Endothelial cell of umbilical vein (primary cell): ENCODE results near the gene RNF151. TPM values are rescaled to one million over a fixed set of nuclear protein-coding genes. Genes with fewer than 3 reads are reported as not detected.
A peak's percentile ranks its signal among the peaks of the same experiment; 100 is the strongest.

Experiments
- BruUV-seq: library from RNA; stranded (reverse); fragments of 400-500 nt; replicated peaks from 2 replicates; lab custom pipeline; 2021; lab: Mats Ljungman, UMichigan
- CTCF ChIA-PET: fragments of 300-600, 350-600 bp; sonication (Branson Sonifier 250); formaldehyde crosslinking; loops from one replicate; lab custom pipeline; 2021; ENCODE audit warnings: antibody characterized with exemption, inconsistent platforms; lab: Charles Lee
- POLR2A ChIA-PET: fragments of 300-600, 350-600 bp; sonication (Branson Sonifier 250); formaldehyde crosslinking; loops from one replicate; lab custom pipeline; 2021; ENCODE audit warnings: antibody characterized with exemption, inconsistent platforms; lab: Charles Lee
- DNase-seq: peaks from one replicate; pipeline ENCODE4 v3.0.0-alpha.2; 2011; ENCODE audit warnings: low read depth, low spot score
- FAIRE-seq: peaks from 2 replicates; lab custom pipeline; 2011; peaks lifted over from hg19 to GRCh38; lab: Jason Lieb, UNC
- H2AFZ ChIP-seq: 2 replicates; pipeline ENCODE4 v1.6.0; 2012; ENCODE audit warnings: low read depth, low read length, control low read depth, inconsistent platforms
- H3K27ac ChIP-seq: 2 replicates; pipeline ENCODE4 v1.5.1; 2011; ENCODE audit warnings: low read depth, mild to moderate bottlenecking, control low read depth, low read length, moderate library complexity; ENCODE audit not compliant: insufficient read depth
- H3K27me3 ChIP-seq, 2 experiments: 2 replicates each; pipeline versions ENCODE4 v1.6.0 to v1.6.1; 2011; ENCODE audit warnings: low read length in 2 of 2, mixed read lengths in 1 of 2; ENCODE audit not compliant: control insufficient read depth in 2 of 2, insufficient read depth in 2 of 2
- H3K36me3 ChIP-seq, 2 experiments: 2 replicates in 1 of 2; 3 replicates in 1 of 2; pipeline ENCODE4 v1.5.1; 2011; ENCODE audit warnings: low read length in 2 of 2, mild to moderate bottlenecking in 1 of 2, moderate library complexity in 1 of 2; ENCODE audit not compliant: control insufficient read depth in 2 of 2, insufficient read depth in 2 of 2; ENCODE audit errors: extremely low read depth in 1 of 2
- H3K4me1 ChIP-seq: 3 replicates; pipeline ENCODE4 v1.5.1; 2011; ENCODE audit warnings: mild to moderate bottlenecking, low read length; ENCODE audit not compliant: control insufficient read depth, insufficient read depth; ENCODE audit errors: extremely low read depth
- H3K4me2 ChIP-seq: 2 replicates; pipeline ENCODE4 v1.6.1; 2011; ENCODE audit warnings: low read length, control low read depth, mixed read lengths; ENCODE audit not compliant: insufficient read depth
- H3K4me3 ChIP-seq, 3 experiments: fragments of 200-600 bp in 1 of 3; sonication (generic), shearing (Covaris generic) in 1 of 3; replicated peaks in 1 of 3; 2 replicates each; pipeline ENCODE4 v1.5.1; 2011 to 2016; ENCODE audit warnings: control low read depth in 3 of 3, low read length in 3 of 3, mild to moderate bottlenecking in 2 of 3, inconsistent platforms in 1 of 3, low read depth in 1 of 3, moderate library complexity in 1 of 3; ENCODE audit not compliant: insufficient read depth in 1 of 3
- H3K79me2 ChIP-seq: 2 replicates; pipeline ENCODE4 v1.6.0; 2012; ENCODE audit warnings: low read length, inconsistent platforms; ENCODE audit not compliant: control insufficient read depth, insufficient read depth
- H3K9ac ChIP-seq: replicated peaks from 2 replicates; pipeline ENCODE3; 2011; ENCODE audit warnings: low read length, control low read depth; ENCODE audit not compliant: insufficient read depth; ENCODE audit errors: extremely low read depth
- H3K9me1 ChIP-seq: replicated peaks from 3 replicates; pipeline ENCODE4 v1.6.0; 2011; ENCODE audit warnings: mild to moderate bottlenecking, low read length; ENCODE audit not compliant: control insufficient read depth, insufficient read depth; ENCODE audit errors: extremely low read depth
- H3K9me3 ChIP-seq: replicated peaks from 2 replicates; pipeline ENCODE4 v1.5.1; 2012; ENCODE audit warnings: low read length, inconsistent platforms; ENCODE audit not compliant: control insufficient read depth, insufficient read depth
- H4K20me1 ChIP-seq: replicated peaks from 2 replicates; pipeline ENCODE3; 2011; ENCODE audit warnings: mild to moderate bottlenecking, low read length; ENCODE audit not compliant: control insufficient read depth, insufficient read depth; ENCODE audit errors: extremely low read depth
- EZH2 ChIP-seq: IDR thresholded peaks from 2 replicates; pipeline ENCODE4 v1.6.1; 2012; ENCODE audit warnings: borderline replicate concordance, low read depth, mild to moderate bottlenecking, moderate library complexity, low read length, inconsistent platforms; ENCODE audit not compliant: severe bottlenecking
- FOS ChIP-seq: IDR thresholded peaks from 2 replicates; pipeline ENCODE4 v1.6.1; 2011; ENCODE audit warnings: mild to moderate bottlenecking, low read length, moderate library complexity, borderline replicate concordance; ENCODE audit not compliant: insufficient read depth
- GATA2 ChIP-seq: IDR thresholded peaks from 2 replicates; pipeline ENCODE4 v1.7.0; 2011; ENCODE audit warnings: low read depth, mild to moderate bottlenecking, moderate library complexity, mixed read lengths, low read length; ENCODE audit not compliant: insufficient read length, insufficient read depth
- JUN ChIP-seq: IDR thresholded peaks from 2 replicates; pipeline ENCODE4 v1.6.1; 2011; ENCODE audit warnings: borderline replicate concordance, low read depth; ENCODE audit not compliant: insufficient read length, insufficient read depth
- MYC ChIP-seq: IDR thresholded peaks from one replicate; pipeline ENCODE4 v1.6.1; 2011; ENCODE audit warnings: mild to moderate bottlenecking, low read depth, low read length
- POLR2A ChIP-seq: IDR thresholded peaks from 2 replicates; pipeline ENCODE4 v1.6.1; 2012; ENCODE audit warnings: low read depth, mild to moderate bottlenecking, control low read depth, low read length
- POLR2AphosphoS5 ChIP-seq: IDR thresholded peaks from 2 replicates; pipeline ENCODE4 v1.6.1; 2012; ENCODE audit warnings: low read depth, mild to moderate bottlenecking, control low read depth, low read length, moderate library complexity; ENCODE audit not compliant: insufficient read depth
- dilution Hi-C: fragments of 300-500 bp; cut with MboI; formaldehyde crosslinking; loops from one replicate; pipeline ENCODE4 v1.15.0; 2019; ENCODE audit warnings: low sequenced_read_pairs; ENCODE audit not compliant: extremely low pct_ligation_motif_present
- intact Hi-C: fragments of 100-400 bp; cut with micrococcal nuclease; formaldehyde crosslinking; loops from one replicate; pipeline ENCODE4 v1.10.0; 2022
- polyA plus RNA-seq, 4 experiments: library from polyadenylated mRNA; depleted of rRNA in 3 of 4; stranded (reverse) in 3 of 4; unstranded in 1 of 4; fragments of >200 nt; gene quantifications; 2 replicates each; pipeline versions ENCODE4 v1.2.1 to v1.2.3, GENCODE V29; 2011 to 2012; ENCODE audit warnings: missing spikeins in 1 of 4
- total RNA-seq: library from RNA; stranded (reverse); gene quantifications from 2 replicates; pipeline ENCODE4 v1.2.3, GENCODE V29; 2021
- TF ChIP-seq, protein P1 (sequence below), 2 donors: IDR thresholded peaks; 1 replicate in 1 of 2; 2 replicates in 1 of 2; pipeline ENCODE4 v1.5.1; 2011; ENCODE audit warnings: low read length in 2 of 2, mild to moderate bottlenecking in 2 of 2, moderate library complexity in 2 of 2, control low read depth in 1 of 2, inconsistent platforms in 1 of 2, low read depth in 1 of 2; ENCODE audit not compliant: insufficient read depth in 1 of 2; ENCODE audit errors: extremely low read depth in 1 of 2
- TF ChIP-seq, protein P2 (sequence below): IDR thresholded peaks from 2 replicates; pipeline ENCODE4 v1.6.1; 2011; ENCODE audit not compliant: insufficient read depth, insufficient read length

The RNF151 gene
- total and polyA plus RNA-seq, 2 donors (not counting 3 experiments of a cell fraction or from before 2014, with no cell fraction given), result not detected

GRCh38 chr16:1929578-1930337 is 36.9 kb upstream of the RNF151 start:
- no peaks in the 10 kb centered on the region for H4K20me1 ChIP-seq
- no peaks in the 10 kb centered on the region for H3K79me2 ChIP-seq
- no peaks in the 10 kb centered on the region for H3K4me1 ChIP-seq
- intact Hi-C loops (loop anchor here (1.0 to 2.0 kb wide), 2 partner anchors 13 to 66 kb away; partner anchors contain the start of gene MSRB1), dilution Hi-C loops (no loop called here)
- peak overlapping the region in 2 of 3 experiments; percentile 50 to 53 for H3K4me3 ChIP-seq
- no TSS peak for BruUV-seq
- no peaks in the 10 kb centered on the region for H3K36me3 ChIP-seq
- H3K9ac ChIP-seq, result peak overlapping the region; percentile 23
- no peaks in the 10 kb centered on the region for H3K9me3 ChIP-seq
- no peak overlapping the region for H3K27ac ChIP-seq
- peak; percentile 79 for DNase-seq
- peak; percentile 74 for FAIRE-seq
- H3K4me2 ChIP-seq, result peak overlapping the region; percentile 36
- CTCF ChIA-PET, result interaction anchor here (0.5 to 1.6 kb wide), 10 partner anchors 13 to 151 kb away, joined by 3 to 12 read pairs (median 4); no protein-coding TSS in a partner anchor
- TF ChIP-seq MYC (no peak), EZH2 (no peak), JUN (no peak), FOS (no peak), POLR2AphosphoS5 (peak; percentile 66), GATA2 (no peak), POLR2A (no peak)
- TF ChIP-seq, protein P1, sequence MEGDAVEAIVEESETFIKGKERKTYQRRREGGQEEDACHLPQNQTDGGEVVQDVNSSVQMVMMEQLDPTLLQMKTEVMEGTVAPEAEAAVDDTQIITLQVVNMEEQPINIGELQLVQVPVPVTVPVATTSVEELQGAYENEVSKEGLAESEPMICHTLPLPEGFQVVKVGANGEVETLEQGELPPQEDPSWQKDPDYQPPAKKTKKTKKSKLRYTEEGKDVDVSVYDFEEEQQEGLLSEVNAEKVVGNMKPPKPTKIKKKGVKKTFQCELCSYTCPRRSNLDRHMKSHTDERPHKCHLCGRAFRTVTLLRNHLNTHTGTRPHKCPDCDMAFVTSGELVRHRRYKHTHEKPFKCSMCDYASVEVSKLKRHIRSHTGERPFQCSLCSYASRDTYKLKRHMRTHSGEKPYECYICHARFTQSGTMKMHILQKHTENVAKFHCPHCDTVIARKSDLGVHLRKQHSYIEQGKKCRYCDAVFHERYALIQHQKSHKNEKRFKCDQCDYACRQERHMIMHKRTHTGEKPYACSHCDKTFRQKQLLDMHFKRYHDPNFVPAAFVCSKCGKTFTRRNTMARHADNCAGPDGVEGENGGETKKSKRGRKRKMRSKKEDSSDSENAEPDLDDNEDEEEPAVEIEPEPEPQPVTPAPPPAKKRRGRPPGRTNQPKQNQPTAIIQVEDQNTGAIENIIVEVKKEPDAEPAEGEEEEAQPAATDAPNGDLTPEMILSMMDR (IDR thresholded peaks at IDR 0.05; ENCODE audit: extremely low read depth in 1 of 2, insufficient read depth in 1 of 2, low read depth in 1 of 2, low read length in 2 of 2), result peak; percentile 80 to 98
- TF ChIP-seq, protein P2, sequence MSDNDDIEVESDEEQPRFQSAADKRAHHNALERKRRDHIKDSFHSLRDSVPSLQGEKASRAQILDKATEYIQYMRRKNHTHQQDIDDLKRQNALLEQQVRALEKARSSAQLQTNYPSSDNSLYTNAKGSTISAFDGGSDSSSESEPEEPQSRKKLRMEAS, result peak; percentile 45
- no peaks in the 10 kb centered on the region for H3K27me3 ChIP-seq
- peak overlapping the region; percentile 93 for H2AFZ ChIP-seq
- POLR2A ChIA-PET, result no interaction called here
- H3K9me1 ChIP-seq, result no peaks in the 10 kb centered on the region
